ENCODE data around the gene FKBP6. TPM values are rescaled to one million over a fixed set of nuclear protein-coding genes. Genes with fewer than 3 reads are reported as not detected.
"Not testable (repeated sequence)": the region's sequence is repeated elsewhere in the genome, so short reads cannot be mapped to it uniquely, and the experiment has no call there.

The FKBP6 gene
- total RNA-seq, 1 donor from 2014 or later: not detected

- Mint-ChIP-seq H3K36me3 (no peaks in the 10 kb centered on the region), H3K4me1 (ENCODE audit: unreplicated experiment) (peaks cover 8% of the 10 kb centered on the region), H3K27me3 (no peaks in the 10 kb centered on the region), H3K9me3 (no peaks in the 10 kb centered on the region), H3K4me3 (peak overlapping the region; percentile 31), H3K27ac (no peak overlapping the region)
- DNase-seq (ENCODE audit: extremely low spot score, unreplicated experiment): no peak
- TF ChIP-seq CTCF (conservative IDR thresholded peaks at IDR 0.05): no peak
These were observed 67.9 kb downstream of the FKBP6 start for GRCh38 chr7:73395538-73396503.

- peaks cover 8% of the 10 kb centered on the region for H3K4me1 Mint-ChIP-seq (ENCODE audit: unreplicated experiment)
- peak overlapping the region; percentile 16 for H3K27ac Mint-ChIP-seq
- DNase-seq (ENCODE audit: extremely low spot score, unreplicated experiment): no peak
- TF ChIP-seq CTCF (conservative IDR thresholded peaks at IDR 0.05): no peak
- peak overlapping the region; percentile 79 for H3K4me3 Mint-ChIP-seq
- H3K27me3 Mint-ChIP-seq: no peaks in the 10 kb centered on the region
- no peaks in the 10 kb centered on the region for H3K36me3 Mint-ChIP-seq
- no peaks in the 10 kb centered on the region for H3K9me3 Mint-ChIP-seq
These were observed 69.7 kb downstream of the FKBP6 start for GRCh38 chr7:73397521-73398281.

- not testable (repeated sequence) for H3K9me3 Mint-ChIP-seq; H3K27ac Mint-ChIP-seq; H3K4me3 Mint-ChIP-seq; H3K4me1 Mint-ChIP-seq (ENCODE audit: unreplicated experiment); H3K36me3 Mint-ChIP-seq; H3K27me3 Mint-ChIP-seq; DNase-seq (ENCODE audit: extremely low spot score, unreplicated experiment)
These were observed 71.5 kb downstream of the FKBP6 start for GRCh38 chr7:73399185-73400050.

- DNase-seq (ENCODE audit: extremely low spot score, unreplicated experiment); H3K36me3 Mint-ChIP-seq; H3K9me3 Mint-ChIP-seq; H3K27me3 Mint-ChIP-seq; H3K4me3 Mint-ChIP-seq; H3K27ac Mint-ChIP-seq; H3K4me1 Mint-ChIP-seq (ENCODE audit: unreplicated experiment): not testable (repeated sequence)
These were observed 76.9 kb downstream of the FKBP6 start for GRCh38 chr7:73404860-73405259.

Other genes with a start within 250 kb of the FKBP6 start
- gene SPDYE9, start 242.1 kb upstream of the FKBP6 start, total RNA-seq (ENCODE audit: low replicate concordance): not detected in 2 replicates
- gene NSUN5, start 19.3 kb upstream of the FKBP6 start, total RNA-seq (ENCODE audit: low replicate concordance): 21.3 and 26.8 TPM in 2 replicates
- 0.76 and 4.6 TPM in 2 replicates for gene TRIM50, start 79 bp upstream of the FKBP6 start, total RNA-seq (ENCODE audit: low replicate concordance)
- 0.38 and 1.9 TPM in 2 replicates for gene FZD9, start 105.6 kb downstream of the FKBP6 start, total RNA-seq (ENCODE audit: low replicate concordance)
- 68.0 and 86.8 TPM in 2 replicates for gene BAZ1B, start 194.1 kb downstream of the FKBP6 start, total RNA-seq (ENCODE audit: low replicate concordance)
- 32.8 and 37.7 TPM in 2 replicates for gene BCL7B, start 229.5 kb downstream of the FKBP6 start, total RNA-seq (ENCODE audit: low replicate concordance)